NB4 (cell line): ENCODE results near the gene ANKRD13C.

Experiments
- POLR2A ChIP-seq: IDR thresholded peaks from 2 replicates; pipeline ENCODE4 v1.6.1; 2011; ENCODE audit warnings: mild to moderate bottlenecking; ENCODE audit not compliant: insufficient read length; ENCODE audit errors: extremely low read depth
- TF ChIP-seq, protein P1 (sequence below): IDR thresholded peaks from one replicate; pipeline ENCODE4 v1.5.1; 2012; ENCODE audit warnings: low read depth, low read length

DNA sequence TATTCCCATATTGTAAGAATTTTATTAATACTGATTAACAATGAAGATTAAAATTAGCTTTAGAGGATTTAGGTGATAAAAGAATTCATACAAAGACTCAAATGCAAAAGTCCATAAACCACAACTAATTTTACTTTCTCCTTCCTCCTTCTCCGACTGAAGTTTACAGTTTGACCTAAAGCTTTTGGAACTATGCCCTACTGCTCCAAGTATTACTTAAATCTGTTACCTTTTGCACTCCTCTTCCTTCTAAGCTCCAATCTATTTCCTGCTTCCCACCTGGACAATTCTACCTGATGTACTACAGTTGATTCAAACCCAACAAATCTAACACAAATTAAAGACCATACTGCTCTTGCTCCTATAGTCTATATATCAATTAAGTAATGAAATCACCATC, 36.3 kb downstream of the ANKRD13C start:
- TF ChIP-seq, protein P1, sequence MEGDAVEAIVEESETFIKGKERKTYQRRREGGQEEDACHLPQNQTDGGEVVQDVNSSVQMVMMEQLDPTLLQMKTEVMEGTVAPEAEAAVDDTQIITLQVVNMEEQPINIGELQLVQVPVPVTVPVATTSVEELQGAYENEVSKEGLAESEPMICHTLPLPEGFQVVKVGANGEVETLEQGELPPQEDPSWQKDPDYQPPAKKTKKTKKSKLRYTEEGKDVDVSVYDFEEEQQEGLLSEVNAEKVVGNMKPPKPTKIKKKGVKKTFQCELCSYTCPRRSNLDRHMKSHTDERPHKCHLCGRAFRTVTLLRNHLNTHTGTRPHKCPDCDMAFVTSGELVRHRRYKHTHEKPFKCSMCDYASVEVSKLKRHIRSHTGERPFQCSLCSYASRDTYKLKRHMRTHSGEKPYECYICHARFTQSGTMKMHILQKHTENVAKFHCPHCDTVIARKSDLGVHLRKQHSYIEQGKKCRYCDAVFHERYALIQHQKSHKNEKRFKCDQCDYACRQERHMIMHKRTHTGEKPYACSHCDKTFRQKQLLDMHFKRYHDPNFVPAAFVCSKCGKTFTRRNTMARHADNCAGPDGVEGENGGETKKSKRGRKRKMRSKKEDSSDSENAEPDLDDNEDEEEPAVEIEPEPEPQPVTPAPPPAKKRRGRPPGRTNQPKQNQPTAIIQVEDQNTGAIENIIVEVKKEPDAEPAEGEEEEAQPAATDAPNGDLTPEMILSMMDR: no peak
- no peak for TF ChIP-seq POLR2A
